ENCODE measurements around the gene SH3BP2. TPM values are rescaled to one million over a fixed set of nuclear protein-coding genes. Genes with fewer than 3 reads are reported as not detected.

The SH3BP2 gene
- total RNA-seq, 1 donor = 23.3 TPM

DNA sequence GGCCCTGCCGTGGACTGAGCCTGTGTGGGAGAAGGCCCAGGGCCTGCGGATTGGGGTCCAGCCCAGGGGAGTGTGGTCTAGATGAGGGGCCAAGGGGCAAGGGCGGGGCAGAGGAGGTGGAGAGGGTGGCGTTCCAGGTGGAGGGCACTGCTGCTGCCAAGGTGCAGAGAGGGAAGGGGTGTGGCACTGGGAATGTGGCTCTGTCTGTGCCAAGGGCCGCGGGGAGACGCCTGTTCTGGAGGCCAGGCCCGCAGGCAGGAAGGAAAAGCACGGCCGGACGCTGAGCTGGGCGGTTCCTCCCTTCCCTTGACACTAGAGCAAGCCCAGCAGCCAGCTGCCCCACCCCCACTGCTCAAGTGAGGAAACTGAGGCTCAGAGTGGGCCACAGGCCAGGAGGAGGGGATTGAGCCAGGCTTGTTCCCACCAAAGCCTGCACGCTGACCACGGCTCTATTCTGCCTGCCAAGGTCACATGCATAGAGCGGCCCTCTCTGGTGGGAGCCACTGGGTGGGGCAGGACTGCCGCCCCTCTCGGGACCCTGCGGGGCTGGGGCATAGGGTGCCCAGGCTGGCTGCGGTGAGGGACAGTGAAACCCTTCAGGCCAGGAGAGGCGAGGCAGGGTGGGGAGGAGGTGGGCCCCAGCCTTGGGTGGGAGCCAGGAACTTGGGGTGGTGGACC, 13.0 kb downstream of the SH3BP2 start:
- no peak for DNase-seq (ENCODE audit: low read depth)
- H3K4me3 ChIP-seq (ENCODE audit: low read depth, low read length) = no peak overlapping the region
- TF ChIP-seq, protein P1, sequence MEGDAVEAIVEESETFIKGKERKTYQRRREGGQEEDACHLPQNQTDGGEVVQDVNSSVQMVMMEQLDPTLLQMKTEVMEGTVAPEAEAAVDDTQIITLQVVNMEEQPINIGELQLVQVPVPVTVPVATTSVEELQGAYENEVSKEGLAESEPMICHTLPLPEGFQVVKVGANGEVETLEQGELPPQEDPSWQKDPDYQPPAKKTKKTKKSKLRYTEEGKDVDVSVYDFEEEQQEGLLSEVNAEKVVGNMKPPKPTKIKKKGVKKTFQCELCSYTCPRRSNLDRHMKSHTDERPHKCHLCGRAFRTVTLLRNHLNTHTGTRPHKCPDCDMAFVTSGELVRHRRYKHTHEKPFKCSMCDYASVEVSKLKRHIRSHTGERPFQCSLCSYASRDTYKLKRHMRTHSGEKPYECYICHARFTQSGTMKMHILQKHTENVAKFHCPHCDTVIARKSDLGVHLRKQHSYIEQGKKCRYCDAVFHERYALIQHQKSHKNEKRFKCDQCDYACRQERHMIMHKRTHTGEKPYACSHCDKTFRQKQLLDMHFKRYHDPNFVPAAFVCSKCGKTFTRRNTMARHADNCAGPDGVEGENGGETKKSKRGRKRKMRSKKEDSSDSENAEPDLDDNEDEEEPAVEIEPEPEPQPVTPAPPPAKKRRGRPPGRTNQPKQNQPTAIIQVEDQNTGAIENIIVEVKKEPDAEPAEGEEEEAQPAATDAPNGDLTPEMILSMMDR (IDR thresholded peaks at IDR 0.05; ENCODE audit: insufficient read depth, low read depth, low read length) = no peak

DNA sequence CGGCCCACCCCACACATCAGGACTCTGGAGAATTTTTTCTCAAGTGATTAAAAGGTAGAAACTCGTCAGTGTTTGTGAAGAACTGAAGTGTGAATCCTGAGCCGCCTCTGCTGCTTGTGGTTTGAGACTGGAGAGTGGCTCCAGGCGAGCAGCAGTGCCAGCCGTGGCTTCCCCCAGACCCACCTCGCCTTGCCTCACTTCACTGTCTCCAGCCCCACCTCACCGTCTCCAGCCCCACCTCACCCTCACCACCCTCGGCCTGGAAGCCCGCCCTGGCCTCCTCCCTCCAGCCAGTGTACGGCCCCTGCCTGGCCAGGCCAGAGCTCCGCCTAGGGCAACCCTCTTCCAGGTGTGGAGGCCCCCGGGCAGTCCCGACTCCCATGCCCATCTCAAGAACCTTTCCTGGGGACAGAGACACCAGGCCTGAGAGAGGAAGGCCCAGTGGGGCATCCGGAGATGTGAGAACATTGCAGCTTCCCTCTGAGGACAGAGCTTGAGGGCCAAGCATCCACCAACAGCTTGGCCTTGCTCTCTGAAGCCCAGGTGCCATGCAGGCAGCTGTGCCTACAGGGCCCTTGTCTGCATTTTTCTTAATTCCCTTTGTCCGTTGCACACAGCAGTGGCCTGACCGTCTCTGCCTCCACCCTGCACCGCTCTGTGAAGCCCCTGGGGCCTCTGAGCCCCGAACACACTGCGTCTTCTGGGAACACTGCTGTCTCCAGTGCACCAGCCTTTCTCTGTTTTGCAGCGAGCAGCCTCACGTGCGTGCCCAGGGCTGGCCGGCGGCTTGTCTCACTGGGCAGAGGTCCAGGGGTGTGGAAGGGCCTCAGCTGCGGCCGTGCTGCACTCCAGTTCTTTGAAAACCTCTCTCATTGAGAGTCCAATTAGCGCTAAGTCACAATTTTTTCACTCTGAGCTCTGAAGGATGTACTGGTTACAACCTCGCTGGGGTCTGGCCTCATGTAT, 13.8 kb downstream of the SH3BP2 start:
- TF ChIP-seq, protein P1 (IDR thresholded peaks at IDR 0.05; ENCODE audit: insufficient read depth, low read depth, low read length) = no peak
- DNase-seq (ENCODE audit: low read depth) = peak; percentile 56
- H3K4me3 ChIP-seq (ENCODE audit: low read depth, low read length) = no peak overlapping the region

DNA sequence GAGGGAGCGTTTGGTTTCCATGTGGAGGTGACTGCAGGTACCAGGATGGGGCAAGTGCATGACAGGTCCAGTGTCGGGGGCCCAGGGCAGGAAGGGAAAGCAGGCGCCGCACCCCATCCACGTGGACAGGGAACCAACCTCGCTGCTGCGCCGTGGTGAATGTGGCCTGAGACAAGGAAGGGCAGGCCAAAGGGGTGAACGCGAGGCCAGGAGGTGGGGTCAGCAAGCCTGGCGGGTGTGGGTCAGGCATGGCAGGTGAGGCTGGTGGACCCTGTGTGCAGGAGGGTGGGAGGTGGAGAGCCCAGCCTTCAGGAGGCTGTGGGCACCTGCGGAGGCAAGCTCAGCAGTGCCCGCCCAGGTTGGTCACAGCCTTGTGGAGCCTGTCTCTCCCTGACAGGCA, 14.7 kb downstream of the SH3BP2 start:
- TF ChIP-seq, protein P1 (IDR thresholded peaks at IDR 0.05; ENCODE audit: insufficient read depth, low read depth, low read length) = no peak
- no peak for DNase-seq (ENCODE audit: low read depth)

DNA sequence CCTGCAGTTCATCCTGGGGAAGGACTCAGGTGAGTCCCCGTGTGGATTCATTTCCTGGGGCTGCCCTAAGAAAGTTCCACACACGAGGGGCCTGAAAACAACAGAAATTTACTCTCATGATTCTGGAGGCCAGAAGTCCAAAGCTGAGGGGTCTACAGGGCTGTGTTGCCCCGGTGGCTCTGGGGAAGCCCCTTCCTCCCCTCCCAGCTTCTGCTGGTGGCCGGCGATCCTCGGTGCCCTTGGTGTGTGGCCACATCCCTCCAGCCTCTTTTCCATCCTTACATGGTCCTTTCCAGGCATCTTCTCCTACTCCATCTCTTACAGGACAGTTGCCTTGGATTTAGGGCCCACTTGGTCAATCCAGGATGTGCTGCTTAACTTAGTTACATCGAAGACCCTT, 15.1 kb downstream of the SH3BP2 start:
- no peak for DNase-seq (ENCODE audit: low read depth)
- no peak overlapping the region for H3K4me3 ChIP-seq (ENCODE audit: low read depth, low read length)
- TF ChIP-seq, protein P1 (IDR thresholded peaks at IDR 0.05; ENCODE audit: insufficient read depth, low read depth, low read length) = no peak

More for the DNA sequence above, 14.7 kb downstream of the SH3BP2 start:
- H3K4me3 ChIP-seq (ENCODE audit: low read depth, low read length) = no peak overlapping the region

DNA sequence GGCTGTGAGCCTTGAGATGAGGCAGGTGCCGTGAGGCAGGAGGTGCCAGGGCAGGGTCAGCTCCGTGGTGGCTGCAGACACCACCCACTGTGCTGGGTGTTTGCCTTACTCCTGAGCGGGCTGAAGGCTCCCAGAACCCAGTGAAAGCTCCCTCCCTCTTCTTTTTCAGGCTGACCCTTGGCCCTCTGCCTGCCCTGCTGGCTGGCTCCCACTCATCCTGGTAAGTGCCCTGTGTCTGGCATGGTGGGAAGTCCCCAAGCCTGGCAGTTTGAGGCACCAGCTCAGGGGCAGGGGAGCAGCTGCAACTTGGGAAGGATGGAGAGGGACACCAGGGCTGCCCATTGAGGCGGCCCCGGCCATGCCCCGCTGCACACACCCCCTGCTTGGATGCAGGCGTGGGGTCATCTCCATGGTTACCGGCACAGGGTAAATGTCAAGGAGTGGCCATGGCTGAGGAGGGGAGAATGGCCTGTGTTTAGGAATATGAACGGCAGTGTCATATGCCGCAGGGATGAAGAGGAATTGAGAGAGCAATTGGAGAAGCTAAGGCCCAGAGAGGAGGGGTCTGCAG, 16.8 kb downstream of the SH3BP2 start:
- DNase-seq (ENCODE audit: low read depth) = no peak
- no peak overlapping the region for H3K4me3 ChIP-seq (ENCODE audit: low read depth, low read length)
- TF ChIP-seq, protein P1 (IDR thresholded peaks at IDR 0.05; ENCODE audit: insufficient read depth, low read depth, low read length) = no peak

DNA sequence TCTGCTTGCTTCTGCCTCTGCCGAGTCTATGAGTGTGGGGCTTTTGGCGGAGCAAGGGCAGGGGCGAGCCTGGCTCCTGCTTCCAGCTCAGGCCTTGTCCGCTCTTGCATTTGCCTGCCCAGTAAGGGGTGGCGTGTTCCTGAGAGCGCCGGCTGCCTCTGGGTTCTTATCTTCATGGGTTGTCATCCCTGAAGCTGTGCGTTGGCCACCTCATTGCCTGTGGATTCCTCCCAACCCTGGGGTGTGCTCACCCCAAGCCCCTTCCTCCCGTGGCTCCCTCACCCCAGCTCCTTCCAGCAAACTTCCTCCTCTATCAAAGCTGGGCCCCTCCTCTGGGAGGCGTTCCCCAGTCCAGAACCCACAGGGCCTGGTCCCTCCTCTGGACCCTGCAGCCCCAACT, 17.5 kb downstream of the SH3BP2 start:
- DNase-seq (ENCODE audit: low read depth) = no peak
- TF ChIP-seq, protein P1 (IDR thresholded peaks at IDR 0.05; ENCODE audit: insufficient read depth, low read depth, low read length) = no peak
- no peak overlapping the region for H3K4me3 ChIP-seq (ENCODE audit: low read depth, low read length)

All from fibroblast of villous mesenchyme (primary cell).